ENCODE data around the gene MYDGF. TPM values are rescaled to one million over a fixed set of nuclear protein-coding genes. Genes with fewer than 3 reads are reported as not detected.

Gene MYDGF
- total RNA-seq, 1 donor from 2014 or later = 48.8 TPM

DNA sequence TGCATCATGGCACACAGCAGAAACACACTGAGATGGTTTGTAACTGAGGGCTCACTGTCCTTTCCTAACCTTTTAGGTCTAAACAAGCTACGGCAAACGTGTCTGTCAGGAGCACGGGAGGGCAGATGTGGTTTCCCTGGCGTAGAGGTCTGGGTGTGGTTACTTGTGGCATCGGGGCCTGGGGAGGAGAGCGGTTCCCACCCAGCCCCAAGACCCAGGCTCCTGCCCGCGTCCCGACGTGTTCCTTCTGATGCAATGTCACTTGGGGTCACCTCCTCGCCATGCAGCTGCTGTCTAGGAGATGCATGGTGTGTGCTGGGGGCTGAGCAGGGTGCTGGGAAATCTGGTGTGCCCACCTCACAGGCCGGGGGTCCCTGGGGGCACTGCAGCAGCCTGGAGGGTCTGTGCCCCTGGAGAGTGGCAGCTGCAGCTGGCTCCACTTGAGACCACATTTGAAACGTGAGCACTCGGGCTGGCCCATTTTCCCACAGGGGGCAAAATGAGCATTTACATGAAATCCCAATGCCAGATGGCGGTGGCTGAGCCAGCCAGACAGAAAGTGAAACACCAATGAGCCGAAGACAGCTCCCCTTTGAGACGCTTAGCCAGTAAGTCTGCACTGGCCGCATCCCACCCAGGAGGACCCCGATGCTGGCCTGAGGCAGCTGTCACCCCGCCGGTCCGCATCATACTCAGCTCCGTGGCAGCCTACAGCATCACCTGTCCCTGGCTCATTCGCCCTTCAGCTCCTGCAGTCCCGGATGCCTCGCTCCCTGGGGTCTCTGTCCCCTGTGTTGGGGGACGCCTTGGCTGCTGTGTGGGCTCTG is 22.3 kb upstream of the MYDGF start:
- no peaks in the 10 kb centered on the region for H3K9me3 Mint-ChIP-seq
- no peak overlapping the region for H3K4me3 Mint-ChIP-seq
- DNase-seq (ENCODE audit: low read depth, low spot score) = no peak
- H3K27ac Mint-ChIP-seq (ENCODE audit: unreplicated experiment) = no peak overlapping the region
- H3K4me1 Mint-ChIP-seq = no peaks in the 10 kb centered on the region
- H3K27me3 Mint-ChIP-seq (ENCODE audit: low read depth) = no peaks in the 10 kb centered on the region
- peaks cover 11% of the 10 kb centered on the region for H3K36me3 Mint-ChIP-seq (ENCODE audit: low read depth)
- TF ChIP-seq, protein P1, sequence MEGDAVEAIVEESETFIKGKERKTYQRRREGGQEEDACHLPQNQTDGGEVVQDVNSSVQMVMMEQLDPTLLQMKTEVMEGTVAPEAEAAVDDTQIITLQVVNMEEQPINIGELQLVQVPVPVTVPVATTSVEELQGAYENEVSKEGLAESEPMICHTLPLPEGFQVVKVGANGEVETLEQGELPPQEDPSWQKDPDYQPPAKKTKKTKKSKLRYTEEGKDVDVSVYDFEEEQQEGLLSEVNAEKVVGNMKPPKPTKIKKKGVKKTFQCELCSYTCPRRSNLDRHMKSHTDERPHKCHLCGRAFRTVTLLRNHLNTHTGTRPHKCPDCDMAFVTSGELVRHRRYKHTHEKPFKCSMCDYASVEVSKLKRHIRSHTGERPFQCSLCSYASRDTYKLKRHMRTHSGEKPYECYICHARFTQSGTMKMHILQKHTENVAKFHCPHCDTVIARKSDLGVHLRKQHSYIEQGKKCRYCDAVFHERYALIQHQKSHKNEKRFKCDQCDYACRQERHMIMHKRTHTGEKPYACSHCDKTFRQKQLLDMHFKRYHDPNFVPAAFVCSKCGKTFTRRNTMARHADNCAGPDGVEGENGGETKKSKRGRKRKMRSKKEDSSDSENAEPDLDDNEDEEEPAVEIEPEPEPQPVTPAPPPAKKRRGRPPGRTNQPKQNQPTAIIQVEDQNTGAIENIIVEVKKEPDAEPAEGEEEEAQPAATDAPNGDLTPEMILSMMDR (conservative IDR thresholded peaks at IDR 0.05) = no peak

DNA sequence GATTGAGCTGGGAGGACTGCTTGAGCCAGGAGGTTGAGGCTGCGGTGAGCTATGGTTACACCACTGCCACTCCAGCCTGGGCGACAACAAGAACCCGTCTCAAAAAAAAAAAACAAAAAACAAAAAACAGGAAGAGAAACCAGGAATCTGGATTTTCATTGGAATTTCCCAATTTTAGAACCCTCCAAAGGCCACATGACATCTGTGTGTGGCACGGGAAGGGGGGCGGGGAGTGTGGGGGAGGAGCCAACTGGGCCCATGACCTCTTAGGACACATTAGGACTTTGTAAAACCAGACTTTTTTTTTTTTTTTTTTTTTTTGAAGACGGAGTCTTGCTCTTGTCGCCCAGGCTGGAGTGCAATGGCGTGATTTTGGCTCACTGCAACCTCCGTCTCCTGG is 21.2 kb upstream of the MYDGF start:
- Mint-ChIP-seq H3K27ac (ENCODE audit: unreplicated experiment) (no peak overlapping the region), H3K4me1 (no peaks in the 10 kb centered on the region), H3K9me3 (no peaks in the 10 kb centered on the region), H3K36me3 (ENCODE audit: low read depth) (peaks cover 11% of the 10 kb centered on the region), H3K4me3 (no peak overlapping the region), H3K27me3 (ENCODE audit: low read depth) (no peaks in the 10 kb centered on the region)
- DNase-seq (ENCODE audit: low read depth, low spot score) = no peak
- TF ChIP-seq, protein P1 (conservative IDR thresholded peaks at IDR 0.05) = no peak

DNA sequence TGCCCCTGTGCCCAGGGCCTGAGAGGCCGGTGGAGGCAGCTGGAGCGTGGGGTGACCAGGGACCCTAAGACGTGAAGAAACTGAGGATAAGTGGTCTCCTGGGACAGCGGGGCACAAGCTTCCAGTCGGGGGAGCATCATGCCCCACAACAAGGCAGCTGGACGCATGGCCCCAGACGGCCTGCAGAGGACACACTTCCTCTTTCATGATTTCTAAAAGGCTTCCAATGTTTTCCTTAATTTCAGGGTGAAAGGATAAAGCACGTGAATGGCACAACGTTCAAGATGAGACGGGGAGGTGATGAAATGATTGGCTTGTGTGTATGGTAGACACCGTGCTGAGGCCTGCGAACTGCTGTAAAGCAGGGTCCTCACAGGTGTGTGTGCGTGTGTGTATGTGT is 20.2 kb upstream of the MYDGF start:
- Mint-ChIP-seq H3K4me1 (no peaks in the 10 kb centered on the region), H3K4me3 (no peak overlapping the region), H3K27me3 (ENCODE audit: low read depth) (no peaks in the 10 kb centered on the region), H3K9me3 (no peaks in the 10 kb centered on the region), H3K36me3 (ENCODE audit: low read depth) (peaks cover 11% of the 10 kb centered on the region), H3K27ac (ENCODE audit: unreplicated experiment) (no peak overlapping the region)
- DNase-seq (ENCODE audit: low read depth, low spot score) = no peak
- TF ChIP-seq, protein P1 (conservative IDR thresholded peaks at IDR 0.05) = no peak

DNA sequence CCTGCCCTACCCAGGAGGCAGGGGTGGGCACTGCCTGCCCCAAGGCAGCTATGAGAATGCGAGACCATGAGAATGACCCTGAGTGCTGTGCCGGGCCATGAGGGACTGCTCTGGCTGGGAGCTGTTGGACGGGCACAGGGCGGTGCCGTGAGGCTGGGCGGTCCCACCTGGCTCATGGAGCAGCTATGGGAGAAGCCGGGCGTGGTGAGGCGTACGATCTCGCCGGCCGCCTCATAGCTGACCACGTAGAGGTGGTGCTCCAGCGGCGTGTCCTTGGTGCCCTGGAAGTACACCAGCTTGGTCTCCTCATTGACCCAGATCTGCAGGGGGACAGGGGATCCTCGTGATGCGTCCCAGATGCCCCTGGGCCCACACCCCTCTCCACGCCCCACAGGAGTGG is 19.3 kb upstream of the MYDGF start:
- TF ChIP-seq, protein P1 (conservative IDR thresholded peaks at IDR 0.05) = no peak
- H3K9me3 Mint-ChIP-seq = no peaks in the 10 kb centered on the region
- H3K27ac Mint-ChIP-seq (ENCODE audit: unreplicated experiment) = no peak overlapping the region
- peaks cover 8% of the 10 kb centered on the region for H3K36me3 Mint-ChIP-seq (ENCODE audit: low read depth)
- no peak for DNase-seq (ENCODE audit: low read depth, low spot score)
- H3K4me3 Mint-ChIP-seq = no peak overlapping the region
- no peaks in the 10 kb centered on the region for H3K27me3 Mint-ChIP-seq (ENCODE audit: low read depth)
- no peaks in the 10 kb centered on the region for H3K4me1 Mint-ChIP-seq

DNA sequence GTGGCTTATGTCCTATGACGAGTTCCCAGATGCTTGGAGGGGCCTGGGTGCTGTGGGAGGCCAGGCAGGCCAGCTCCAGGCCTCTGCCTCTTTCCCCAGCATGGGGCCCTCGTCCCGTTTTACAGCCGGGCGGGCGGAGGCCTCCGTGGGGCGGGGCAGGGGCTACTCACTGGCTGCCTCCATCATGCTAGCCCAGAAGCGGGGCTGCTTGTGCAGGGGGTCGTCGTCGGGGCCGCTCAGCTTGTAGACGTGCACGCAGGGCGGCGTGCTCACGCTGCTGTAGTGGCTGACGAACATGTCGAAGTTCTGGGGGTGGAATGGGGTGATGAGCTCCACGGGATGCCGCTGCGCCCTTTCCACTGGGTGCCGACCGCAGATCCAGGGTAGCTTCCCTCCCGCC is 18.4 kb upstream of the MYDGF start:
- Mint-ChIP-seq H3K36me3 (ENCODE audit: low read depth) (peaks cover 4% of the 10 kb centered on the region), H3K27me3 (ENCODE audit: low read depth) (no peaks in the 10 kb centered on the region), H3K9me3 (no peaks in the 10 kb centered on the region), H3K4me1 (no peaks in the 10 kb centered on the region), H3K4me3 (no peak overlapping the region), H3K27ac (ENCODE audit: unreplicated experiment) (no peak overlapping the region)
- TF ChIP-seq, protein P1 (conservative IDR thresholded peaks at IDR 0.05) = no peak
- no peak for DNase-seq (ENCODE audit: low read depth, low spot score)

Measured in neural crest cell (in vitro differentiated cells).